Measurements from ENCODE around the gene KRT75. TPM values are rescaled to one million over a fixed set of nuclear protein-coding genes. Genes with fewer than 3 reads are reported as not detected.

The KRT75 gene
- total RNA-seq, 1 experiment from 2014 or later = not detected

DNA sequence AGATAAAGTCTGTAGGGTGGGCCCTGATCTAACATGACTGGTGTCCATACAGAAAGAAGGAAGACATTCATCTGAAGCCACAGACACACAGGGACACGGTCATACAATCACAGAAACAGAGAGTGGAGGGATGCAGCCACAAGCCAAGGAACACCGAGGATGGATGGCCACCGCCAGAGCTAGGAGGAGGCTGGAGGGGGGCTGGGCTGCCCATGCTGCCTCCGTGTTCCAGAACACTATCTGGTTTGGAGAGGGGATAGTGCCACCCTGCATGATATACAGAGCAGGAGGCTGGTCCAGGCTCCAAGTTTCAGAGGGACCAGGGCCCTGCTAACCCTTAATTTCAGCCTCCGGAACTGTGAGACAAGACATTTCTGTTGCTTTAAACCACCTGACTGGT is 8.7 kb downstream of the KRT75 start:
- Histone ChIP-seq H3K9me2 (ENCODE audit: insufficient read depth) (no peaks in the 10 kb centered on the region), H3K4me1 (replicated peaks; ENCODE audit: insufficient read depth) (no peaks in the 10 kb centered on the region), H3K27me3 (ENCODE audit: insufficient read depth, low read depth) (no peaks in the 10 kb centered on the region), H4K20me1 (ENCODE audit: insufficient read depth) (no peaks in the 10 kb centered on the region), H2AFZ (no peak overlapping the region), H3K9me3 (ENCODE audit: insufficient read depth, low read depth) (no peaks in the 10 kb centered on the region), H3K4me3 (no peak overlapping the region), H3K27ac (no peak overlapping the region), H3K4me2 (no peak overlapping the region), H3K79me2 (ENCODE audit: low read depth) (no peaks in the 10 kb centered on the region), H3F3A (ENCODE audit: insufficient read depth, low read depth) (no peaks in the 10 kb centered on the region), H3K36me3 (ENCODE audit: low read depth) (no peaks in the 10 kb centered on the region)
- no peak for DNase-seq
- no TSS peak for BruUV-seq (replicated peaks)
- TF ChIP-seq, protein P1, sequence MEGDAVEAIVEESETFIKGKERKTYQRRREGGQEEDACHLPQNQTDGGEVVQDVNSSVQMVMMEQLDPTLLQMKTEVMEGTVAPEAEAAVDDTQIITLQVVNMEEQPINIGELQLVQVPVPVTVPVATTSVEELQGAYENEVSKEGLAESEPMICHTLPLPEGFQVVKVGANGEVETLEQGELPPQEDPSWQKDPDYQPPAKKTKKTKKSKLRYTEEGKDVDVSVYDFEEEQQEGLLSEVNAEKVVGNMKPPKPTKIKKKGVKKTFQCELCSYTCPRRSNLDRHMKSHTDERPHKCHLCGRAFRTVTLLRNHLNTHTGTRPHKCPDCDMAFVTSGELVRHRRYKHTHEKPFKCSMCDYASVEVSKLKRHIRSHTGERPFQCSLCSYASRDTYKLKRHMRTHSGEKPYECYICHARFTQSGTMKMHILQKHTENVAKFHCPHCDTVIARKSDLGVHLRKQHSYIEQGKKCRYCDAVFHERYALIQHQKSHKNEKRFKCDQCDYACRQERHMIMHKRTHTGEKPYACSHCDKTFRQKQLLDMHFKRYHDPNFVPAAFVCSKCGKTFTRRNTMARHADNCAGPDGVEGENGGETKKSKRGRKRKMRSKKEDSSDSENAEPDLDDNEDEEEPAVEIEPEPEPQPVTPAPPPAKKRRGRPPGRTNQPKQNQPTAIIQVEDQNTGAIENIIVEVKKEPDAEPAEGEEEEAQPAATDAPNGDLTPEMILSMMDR (conservative IDR thresholded peaks at IDR 0.05) = no peak
- TF ChIP-seq EZH2 (IDR thresholded peaks at IDR 0.05; ENCODE audit: low read depth) = no peak
- CTCF ChIA-PET = interaction anchor here (0.7 kb wide), 1 partner anchor 10 kb away, joined by 3 read pairs; no protein-coding TSS in a partner anchor
- intact Hi-C loops (cut with micrococcal nuclease; ENCODE audit: unreplicated experiment) = no loop called here
- POLR2A ChIA-PET (ENCODE audit: unreplicated experiment) = no interaction called here

DNA sequence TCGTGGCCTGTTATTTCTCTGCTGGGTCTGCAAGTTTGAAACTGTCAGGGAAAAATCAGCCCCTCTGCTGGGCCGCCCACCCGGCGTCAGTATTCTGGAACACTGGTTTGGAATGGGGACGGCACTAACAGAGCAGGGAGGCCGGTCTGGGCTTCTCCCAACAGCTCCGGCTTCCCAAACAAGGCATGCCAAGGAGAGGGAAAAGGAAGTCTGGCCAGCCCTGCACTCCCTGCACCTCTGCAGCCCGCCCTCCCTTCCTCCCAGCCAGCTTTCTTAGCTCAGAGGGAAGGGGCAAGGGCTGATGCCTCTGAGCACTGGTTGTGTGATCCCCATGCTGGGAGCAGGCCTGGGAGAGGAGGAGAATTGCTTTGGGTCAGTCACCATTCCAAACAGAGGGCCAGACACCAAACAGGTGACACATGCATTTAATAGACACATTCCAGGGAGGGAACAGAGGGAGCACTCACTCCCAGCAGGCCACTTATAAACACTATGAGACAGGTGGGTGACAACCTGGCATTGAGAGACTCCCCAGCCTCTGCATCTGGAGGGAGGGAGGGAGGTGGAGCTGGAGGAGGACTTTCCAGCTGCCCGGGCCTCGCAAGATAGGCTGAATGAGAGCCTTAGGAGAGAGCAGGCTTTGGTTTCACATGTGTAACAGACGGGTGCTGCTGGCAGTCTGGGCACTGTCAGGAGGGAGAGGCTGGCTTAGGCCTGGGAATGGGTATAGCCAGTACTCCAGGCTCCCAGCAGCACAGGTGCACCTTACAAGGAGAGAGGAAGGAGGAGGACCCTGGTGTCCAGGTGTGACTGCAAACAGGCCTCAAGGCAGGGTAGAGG is 10.3 kb downstream of the KRT75 start:
- POLR2A ChIA-PET (ENCODE audit: unreplicated experiment) = interaction anchor here (0.6 kb wide), 1 partner anchor 1051 kb away, joined by 6 read pairs; no protein-coding TSS in a partner anchor
- no peaks in the 10 kb centered on the region for H3K36me3 ChIP-seq (ENCODE audit: low read depth)
- H3K9me3 ChIP-seq (ENCODE audit: insufficient read depth, low read depth) = no peaks in the 10 kb centered on the region
- no peak overlapping the region for H3K4me3 ChIP-seq
- TF ChIP-seq, protein P1 (conservative IDR thresholded peaks at IDR 0.05) = no peak
- no peak for TF ChIP-seq EZH2 (IDR thresholded peaks at IDR 0.05; ENCODE audit: low read depth)
- no peaks in the 10 kb centered on the region for H3K79me2 ChIP-seq (ENCODE audit: low read depth)
- H4K20me1 ChIP-seq (ENCODE audit: insufficient read depth) = no peaks in the 10 kb centered on the region
- no peaks in the 10 kb centered on the region for H3K27me3 ChIP-seq (ENCODE audit: insufficient read depth, low read depth)
- no peak overlapping the region for H3K4me2 ChIP-seq
- no peak overlapping the region for H3K27ac ChIP-seq
- DNase-seq = peak in 1 of 2 experiments; percentile 55
- H2AFZ ChIP-seq = no peak overlapping the region
- no peaks in the 10 kb centered on the region for H3F3A ChIP-seq (ENCODE audit: insufficient read depth, low read depth)
- no TSS peak for BruUV-seq (replicated peaks)
- H3K9me2 ChIP-seq (ENCODE audit: insufficient read depth) = no peaks in the 10 kb centered on the region
- intact Hi-C loops (cut with micrococcal nuclease; ENCODE audit: unreplicated experiment) = no loop called here
- H3K4me1 ChIP-seq (replicated peaks; ENCODE audit: insufficient read depth) = no peaks in the 10 kb centered on the region
- CTCF ChIA-PET = interaction anchor here (0.6 kb wide), 1 partner anchor 17 kb away, joined by 4 read pairs; the partner anchor contains the start of gene KRT82

DNA sequence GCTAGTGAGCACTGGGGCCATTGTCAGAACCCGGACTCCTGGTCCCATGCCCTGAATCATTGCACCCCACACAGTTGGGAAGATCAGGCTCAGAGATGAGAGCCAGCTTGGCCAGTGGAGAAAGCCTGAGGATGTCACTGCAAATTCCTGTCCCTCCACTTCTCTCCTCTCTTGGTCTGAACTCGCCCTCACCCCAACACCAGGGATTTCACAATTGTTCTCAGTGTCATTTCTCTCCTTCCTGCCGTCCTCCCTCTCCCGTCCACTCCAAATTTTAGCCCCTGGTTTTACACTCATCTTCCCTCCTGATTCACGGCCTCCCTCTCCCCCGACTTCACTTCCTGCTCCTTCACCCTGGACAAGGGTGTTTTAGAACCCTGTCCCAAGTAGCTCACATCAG is 11.1 kb downstream of the KRT75 start:
- Histone ChIP-seq H3K36me3 (ENCODE audit: low read depth) (no peaks in the 10 kb centered on the region), H3K27me3 (ENCODE audit: insufficient read depth, low read depth) (no peaks in the 10 kb centered on the region), H3K79me2 (ENCODE audit: low read depth) (no peaks in the 10 kb centered on the region), H3K27ac (no peak overlapping the region), H3K9me2 (ENCODE audit: insufficient read depth) (no peaks in the 10 kb centered on the region), H3K9me3 (ENCODE audit: insufficient read depth, low read depth) (no peaks in the 10 kb centered on the region), H3F3A (ENCODE audit: insufficient read depth, low read depth) (no peaks in the 10 kb centered on the region), H3K4me1 (replicated peaks; ENCODE audit: insufficient read depth) (no peaks in the 10 kb centered on the region), H3K4me2 (no peak overlapping the region), H3K4me3 (no peak overlapping the region), H4K20me1 (ENCODE audit: insufficient read depth) (no peaks in the 10 kb centered on the region), H2AFZ (no peak overlapping the region)
- BruUV-seq (replicated peaks) = no TSS peak
- ChIA-PET POLR2A (ENCODE audit: unreplicated experiment) (no interaction called here), CTCF (interaction anchor here (0.6 kb wide), 1 partner anchor 17 kb away, joined by 4 read pairs; the partner anchor contains the start of gene KRT82)
- no peak for DNase-seq
- no peak for TF ChIP-seq EZH2 (IDR thresholded peaks at IDR 0.05; ENCODE audit: low read depth)
- TF ChIP-seq, protein P1 (conservative IDR thresholded peaks at IDR 0.05) = no peak
- intact Hi-C loops (cut with micrococcal nuclease; ENCODE audit: unreplicated experiment) = no loop called here

All from PC-9 (cell line).